H1 (cell line): Measurements from ENCODE around the gene TRPV6. TPM values are rescaled to one million over a fixed set of nuclear protein-coding genes. Genes with fewer than 3 reads are reported as not detected.

Experiments used
- CBX5 ChIP-seq: fragments of 300-800, 300-1000 bp; sonication (generic); IDR thresholded peaks from 2 replicates; pipeline ENCODE4 v1.7.1; 2016; ENCODE audit warnings: antibody characterized with exemption, low read length, low read depth
- MAX ChIP-seq: IDR thresholded peaks from 2 replicates; pipeline ENCODE4 v1.6.1; 2012; ENCODE audit warnings: inconsistent platforms
- SIRT6 ChIP-seq: IDR thresholded peaks from one replicate; pipeline ENCODE4 v1.7.1; 2012; ENCODE audit warnings: low read length, inconsistent platforms
- SUZ12 ChIP-seq: fragments of 200-600 bp; sonication (generic); IDR thresholded peaks from 2 replicates; pipeline ENCODE4 v1.6.1; 2012; ENCODE audit warnings: mild to moderate bottlenecking, inconsistent platforms, low read length, moderate library complexity, mixed read lengths
- TAF1 ChIP-seq: IDR thresholded peaks from 2 replicates; pipeline ENCODE4 v1.6.1; 2011; ENCODE audit warnings: mild to moderate bottlenecking, low read depth, low read length
- TAF7 ChIP-seq: optimal IDR thresholded peaks from 2 replicates; pipeline ENCODE3; 2011; ENCODE audit warnings: low read depth, mild to moderate bottlenecking, inconsistent platforms, low read length, moderate library complexity, borderline replicate concordance
- USF2 ChIP-seq: IDR thresholded peaks from 2 replicates; pipeline ENCODE4 v1.6.1; 2011; ENCODE audit warnings: low read length, improper control_type of control experiment
- polyA plus RNA-seq, 7 experiments: library from polyadenylated mRNA; depleted of rRNA in 3 of 7; stranded (reverse) in 5 of 7; unstranded in 2 of 7; fragments of >200 nt in 5 of 7; fragments of 200-250 nt in 2 of 7; gene quantifications; 1 replicate in 5 of 7; 2 replicates in 1 of 7; 4 replicates in 1 of 7; pipeline versions ENCODE4 v1.2.1 to v1.2.3, GENCODE V29; 2011 to 2013; ENCODE audit warnings: missing spikeins in 2 of 7, mixed read lengths in 2 of 7
- total RNA-seq: library from RNA; stranded (reverse); fragmentation: NEBNext Ultra II Directional; extraction: Animal tissue kit (Norgen Biotek cat#: 25700); gene quantifications from 2 replicates; pipeline ENCODE4 v1.2.1, GENCODE V29; 2021

Gene TRPV6
- total and polyA plus RNA-seq, 2 of the 8 experiments (the other 6 are each of a cell fraction or from before 2014, with no cell fraction given), result 0.52 to 1.1 TPM

- TF ChIP-seq USF2, result no peak
- TF ChIP-seq SIRT6, result no peak
- no peak for TF ChIP-seq MAX
- TF ChIP-seq CBX5, result no peak
- no peak for TF ChIP-seq SUZ12
- TF ChIP-seq TAF1, result no peak
- no peak for TF ChIP-seq TAF7
- TF ChIP-seq, all 59 proteins: peak for 0
Observed at GRCh38 chr7:142913566-142913965, 28.0 kb upstream of the TRPV6 start (continued).
